Measurements from ENCODE around the gene SPNS1.

- TF ChIP-seq CTCF (IDR thresholded peaks at IDR 0.05; ENCODE audit: low read length) (no peak), EZH2 (IDR thresholded peaks at IDR 0.05; ENCODE audit: borderline replicate concordance, low read length) (no peak)
Measured at GRCh38 chr16:28982949-28983348, 8.4 kb downstream of the SPNS1 start.
